Stimulated activated CD4-positive, alpha-beta T cell treated with anti-CD3 and anti-CD28 coated beads, TNF-alpha, amount 100 ng/mL, for 1 hour (primary cell): Measurements from ENCODE around the gene EML3.

ENCODE experiments used
- DNase-seq, 3 donors: peaks; one replicate each; pipeline ENCODE4 v3.0.0-alpha.2; 2020; ENCODE audit warnings: low read depth in 3 of 3, low spot score in 1 of 3

Gene EML3

GRCh38 chr11:62553839-62554361, 58.7 kb downstream of the EML3 start:
- no peak for DNase-seq

DNA sequence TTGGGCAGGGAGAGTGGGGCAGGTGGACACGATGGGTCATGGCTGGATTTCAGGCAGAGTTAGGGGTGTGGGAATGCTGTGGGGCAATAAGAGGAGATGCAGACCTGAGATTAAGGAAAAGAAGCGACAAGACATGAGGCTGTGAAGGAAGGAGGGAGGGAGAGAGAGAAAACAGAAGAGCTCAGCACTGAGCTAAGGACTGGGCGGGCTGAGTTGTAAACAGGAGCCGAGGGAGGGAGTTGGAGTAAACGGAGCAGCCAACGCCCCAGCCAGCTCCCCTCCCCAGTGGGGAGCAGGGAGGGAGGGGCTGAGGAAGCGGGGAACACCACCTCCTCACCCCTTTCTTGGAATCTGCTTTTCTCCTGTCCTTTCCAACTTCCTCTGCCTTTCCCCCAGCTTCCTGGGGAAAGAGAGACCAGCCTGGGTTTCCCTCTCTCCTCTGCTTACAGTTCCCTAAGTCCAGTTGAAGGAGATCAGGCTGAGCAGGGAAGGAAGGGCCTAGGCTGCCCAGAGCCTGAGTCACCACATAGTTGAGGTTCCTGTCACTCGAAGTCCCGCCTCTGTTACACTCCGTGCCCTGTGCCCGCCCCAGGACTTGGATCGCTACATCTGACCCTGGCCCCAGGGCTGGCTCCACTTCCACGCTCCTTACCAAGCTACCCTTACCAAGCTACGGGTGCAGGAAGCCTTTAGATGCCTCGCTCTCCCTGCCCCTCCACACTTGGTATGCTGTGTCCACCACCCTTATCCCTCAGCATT, 59.3 kb downstream of the EML3 start:
- DNase-seq, result no peak

DNA sequence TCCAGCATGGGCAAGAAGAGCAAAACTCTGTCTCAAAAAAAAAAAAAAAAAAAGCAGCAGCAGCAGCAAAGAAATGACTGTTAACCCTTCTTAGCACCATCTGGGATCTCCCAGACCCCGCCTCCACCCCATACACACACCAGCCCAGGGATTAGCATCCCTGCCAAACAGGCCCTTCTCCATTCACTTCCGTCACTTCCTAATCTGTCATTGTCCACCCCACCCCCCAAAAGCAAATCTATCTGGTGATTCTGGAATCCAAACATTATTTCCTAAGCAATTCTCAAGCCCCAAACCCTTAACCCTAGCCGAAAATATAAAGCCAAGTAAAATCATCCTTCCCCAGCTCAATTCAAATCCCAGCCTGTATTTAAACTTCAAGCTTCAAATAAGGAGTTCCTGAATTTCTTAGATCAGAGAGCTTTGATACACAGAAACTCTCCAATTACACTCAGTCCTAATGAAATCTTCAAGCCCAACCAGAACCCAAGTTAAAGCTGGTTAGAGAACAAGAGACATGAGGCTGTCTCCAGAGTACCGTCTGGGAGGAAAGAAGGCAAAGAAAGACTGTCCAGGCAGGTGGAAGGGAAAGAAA, 60.0 kb downstream of the EML3 start:
- DNase-seq, result no peak
